Left ventricle myocardium inferior (tissue), 1 donor: ENCODE data around the gene EXD1. TPM values are rescaled to one million over a fixed set of nuclear protein-coding genes. Genes with fewer than 3 reads are reported as not detected.
"Not testable (repeated sequence)": the region's sequence is repeated elsewhere in the genome, so short reads cannot be mapped to it uniquely, and the experiment has no call there.

Source experiments
- DNase-seq: peaks from one replicate; pipeline ENCODE4 v3.0.0-alpha.2; 2020
- H3K27ac ChIP-seq: fragments of 200-600 bp; replicated peaks from 2 replicates; pipeline ENCODE4 v1.8.0; 2021
- H3K27me3 ChIP-seq: fragments of 200-600 bp; 2 replicates; pipeline ENCODE4 v1.8.0; 2021; ENCODE audit warnings: low read depth
- H3K36me3 ChIP-seq: fragments of 200-600 bp; 2 replicates; pipeline ENCODE4 v1.8.0; 2021
- H3K4me1 ChIP-seq: fragments of 200-600 bp; 2 replicates; pipeline ENCODE4 v1.8.0; 2021
- H3K4me3 ChIP-seq: fragments of 200-600 bp; 2 replicates; pipeline ENCODE4 v1.8.0; 2021; ENCODE audit warnings: mild to moderate bottlenecking, moderate library complexity
- H3K9me3 ChIP-seq: fragments of 200-600 bp; replicated peaks from 2 replicates; pipeline ENCODE4 v1.8.0; 2021
- intact Hi-C: fragments of 100-400 bp; cut with micrococcal nuclease; formaldehyde crosslinking; loops from one replicate; pipeline ENCODE4 v1.11.0; 2022
- total RNA-seq: library from RNA; stranded (reverse); fragmentation: NEBNext Ultra II Directional; extraction: Animal tissue kit (Norgen Biotek cat#: 25700); gene quantifications from one replicate; pipeline ENCODE4 v1.2.1, GENCODE V29; 2021
- TF ChIP-seq, protein P1 (sequence below): fragments of 200-600 bp; IDR thresholded peaks from 2 replicates; pipeline ENCODE4 v1.8.0; 2021; ENCODE audit warnings: antibody characterized with exemption, mild to moderate bottlenecking, borderline replicate concordance
- donor health status: DM: no; HTN: yes; CAD: no; lungs with severe emphysema.

Gene EXD1
- total RNA-seq, 1 donor from 2014 or later: not detected

DNA sequence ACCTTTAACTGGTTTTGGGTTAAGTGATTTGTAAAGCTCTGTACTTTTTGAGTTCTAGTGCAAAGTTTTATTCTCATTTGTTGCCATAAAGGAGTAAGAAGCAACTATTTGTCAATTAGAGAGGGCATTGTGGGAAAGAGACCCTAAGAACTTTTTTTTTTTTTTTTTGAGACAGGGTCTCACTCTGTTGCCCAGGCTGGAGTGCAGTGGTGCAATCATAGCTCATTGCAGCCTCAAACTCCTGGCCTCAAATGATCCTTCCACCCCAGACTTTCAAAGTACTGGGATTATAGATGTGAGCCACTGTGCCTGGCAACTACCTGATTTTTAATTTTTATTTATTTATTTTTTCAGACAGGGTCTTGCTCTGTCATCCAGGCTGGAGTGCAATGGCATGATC lies 5.4 kb upstream of the EXD1 start:
- Histone ChIP-seq H3K9me3 (no peaks in the 10 kb centered on the region), H3K27ac (no peak overlapping the region), H3K36me3 (no peaks in the 10 kb centered on the region), H3K4me3 (no peak overlapping the region), H3K27me3 (no peaks in the 10 kb centered on the region), H3K4me1 (peaks cover 37% of the 10 kb centered on the region)
- intact Hi-C loops: no loop called here
- no peak for DNase-seq
- TF ChIP-seq, protein P1, sequence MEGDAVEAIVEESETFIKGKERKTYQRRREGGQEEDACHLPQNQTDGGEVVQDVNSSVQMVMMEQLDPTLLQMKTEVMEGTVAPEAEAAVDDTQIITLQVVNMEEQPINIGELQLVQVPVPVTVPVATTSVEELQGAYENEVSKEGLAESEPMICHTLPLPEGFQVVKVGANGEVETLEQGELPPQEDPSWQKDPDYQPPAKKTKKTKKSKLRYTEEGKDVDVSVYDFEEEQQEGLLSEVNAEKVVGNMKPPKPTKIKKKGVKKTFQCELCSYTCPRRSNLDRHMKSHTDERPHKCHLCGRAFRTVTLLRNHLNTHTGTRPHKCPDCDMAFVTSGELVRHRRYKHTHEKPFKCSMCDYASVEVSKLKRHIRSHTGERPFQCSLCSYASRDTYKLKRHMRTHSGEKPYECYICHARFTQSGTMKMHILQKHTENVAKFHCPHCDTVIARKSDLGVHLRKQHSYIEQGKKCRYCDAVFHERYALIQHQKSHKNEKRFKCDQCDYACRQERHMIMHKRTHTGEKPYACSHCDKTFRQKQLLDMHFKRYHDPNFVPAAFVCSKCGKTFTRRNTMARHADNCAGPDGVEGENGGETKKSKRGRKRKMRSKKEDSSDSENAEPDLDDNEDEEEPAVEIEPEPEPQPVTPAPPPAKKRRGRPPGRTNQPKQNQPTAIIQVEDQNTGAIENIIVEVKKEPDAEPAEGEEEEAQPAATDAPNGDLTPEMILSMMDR: no peak

- H3K27ac ChIP-seq, DNase-seq, H3K36me3 ChIP-seq, H3K27me3 ChIP-seq, H3K9me3 ChIP-seq, H3K4me3 ChIP-seq, intact Hi-C loops: not testable (repeated sequence)
- peaks cover 39% of the 10 kb centered on the region for H3K4me1 ChIP-seq
These were observed 4.7 kb upstream of the EXD1 start for GRCh38 chr15:41235228-41235627.

- H3K27me3 ChIP-seq: no peaks in the 10 kb centered on the region
- no peaks in the 10 kb centered on the region for H3K9me3 ChIP-seq
- H3K4me1 ChIP-seq: peaks cover 41% of the 10 kb centered on the region
- no peak overlapping the region for H3K4me3 ChIP-seq
- H3K27ac ChIP-seq: no peak overlapping the region
- H3K36me3 ChIP-seq: no peaks in the 10 kb centered on the region
- intact Hi-C loops: no loop called here
- TF ChIP-seq, protein P1: no peak
- no peak for DNase-seq
These were observed 2.8 kb upstream of the EXD1 start for GRCh38 chr15:41233367-41233771.

DNA sequence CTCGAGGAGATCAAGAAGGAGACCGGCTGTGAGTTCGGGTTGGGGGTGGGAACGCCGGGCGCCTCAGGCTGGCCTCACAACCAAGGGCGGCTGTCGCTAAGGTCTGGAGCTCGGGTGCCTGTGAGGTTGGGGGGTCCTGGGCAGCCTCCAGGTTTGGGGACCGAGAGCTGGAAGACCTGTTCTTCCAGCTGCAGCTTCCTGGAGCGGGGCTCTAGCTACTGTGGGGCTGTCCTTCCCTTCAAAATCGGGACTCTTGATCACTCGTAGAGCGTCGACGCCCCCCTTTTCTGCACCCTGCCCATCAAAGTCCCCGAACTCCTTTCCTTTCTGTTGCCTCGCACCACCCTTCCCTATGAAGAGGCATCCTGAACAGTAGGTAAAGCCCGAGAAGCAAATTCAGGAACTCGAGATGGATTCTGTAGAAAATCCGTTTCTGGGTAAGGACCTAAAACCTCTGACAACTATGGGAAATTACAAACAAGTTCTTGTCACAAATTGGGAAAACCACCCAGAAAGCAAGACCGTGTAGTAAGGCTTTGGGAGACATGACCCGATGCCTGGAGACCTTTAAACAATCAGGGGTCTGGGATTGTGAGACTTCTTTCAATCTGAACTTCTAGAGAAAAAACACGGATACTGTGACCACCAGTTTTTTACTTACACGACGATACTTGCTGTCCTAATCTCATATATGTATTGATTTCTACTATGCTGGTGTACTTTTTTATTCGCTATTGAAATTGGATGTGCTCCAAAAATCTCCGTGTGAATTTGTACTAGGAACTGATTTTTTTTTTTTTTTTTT lies 1.1 kb upstream of the EXD1 start:
- no peak for DNase-seq
- Histone ChIP-seq H3K27me3 (no peaks in the 10 kb centered on the region), H3K4me1 (peaks cover 41% of the 10 kb centered on the region), H3K9me3 (no peaks in the 10 kb centered on the region), H3K4me3 (peak overlapping the region; percentile 79), H3K36me3 (no peaks in the 10 kb centered on the region), H3K27ac (peak overlapping the region; percentile 91)
- TF ChIP-seq, protein P1: no peak
- intact Hi-C loops: no loop called here

- TF ChIP-seq, protein P1: no peak
- H3K27ac ChIP-seq: peak overlapping the region; percentile 91
- no peak for DNase-seq
- H3K27me3 ChIP-seq: no peaks in the 10 kb centered on the region
- peak overlapping the region; percentile 79 for H3K4me3 ChIP-seq
- intact Hi-C loops: no loop called here
- H3K4me1 ChIP-seq: peaks cover 41% of the 10 kb centered on the region
- no peaks in the 10 kb centered on the region for H3K36me3 ChIP-seq
- H3K9me3 ChIP-seq: no peaks in the 10 kb centered on the region
These were observed 260 bp downstream of the EXD1 start for GRCh38 chr15:41230345-41230649.

DNA sequence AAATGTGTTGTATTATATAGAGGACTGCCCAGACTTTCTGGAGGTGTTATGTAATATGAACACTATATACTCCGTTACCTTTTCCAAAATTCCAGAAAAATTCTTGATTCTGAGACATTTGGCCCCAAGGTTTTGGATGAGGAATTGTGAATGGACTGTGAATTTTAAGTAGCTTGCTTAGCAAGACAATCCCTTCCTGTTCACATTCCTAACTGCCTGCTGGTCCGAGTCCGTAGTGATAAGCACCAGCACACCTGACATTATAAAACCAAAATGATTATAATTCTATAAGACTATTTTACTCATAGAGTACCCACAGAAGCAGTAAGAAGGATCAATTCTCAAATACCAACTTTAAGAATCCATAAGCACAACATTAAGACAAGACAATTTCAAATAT lies 11.2 kb downstream of the EXD1 start:
- intact Hi-C loops: no loop called here

More for the DNA sequence above, 11.2 kb downstream of the EXD1 start:
- no peak for DNase-seq
- no peak overlapping the region for H3K27ac ChIP-seq
- no peaks in the 10 kb centered on the region for H3K4me1 ChIP-seq
- TF ChIP-seq, protein P1: no peak
- H3K9me3 ChIP-seq: no peaks in the 10 kb centered on the region
- no peak overlapping the region for H3K4me3 ChIP-seq
- peaks cover 54% of the 10 kb centered on the region for H3K27me3 ChIP-seq
- no peaks in the 10 kb centered on the region for H3K36me3 ChIP-seq
